GM23338 (cell line): Measurements from ENCODE around the gene TMEM269. TPM values are rescaled to one million over a fixed set of nuclear protein-coding genes. Genes with fewer than 3 reads are reported as not detected.

Source experiments
- ATAC-seq: fragments of 200-7000 bp; cut with Tn5 transposase; 3 replicates; pipeline ENCODE4 v1.9.1; 2020
- DNase-seq: peaks from one replicate; pipeline ENCODE4 v3.0.0-alpha.2; 2015; ENCODE audit warnings: low spot score
- H2AFZ ChIP-seq: fragments of 200-600 bp; sonication (generic); 2 replicates; pipeline ENCODE4 v1.8.0; 2016; ENCODE audit warnings: antibody characterized with exemption, mild to moderate bottlenecking, moderate library complexity
- H3F3A ChIP-seq: fragments of 200-600 bp; sonication (generic); replicated peaks from 2 replicates; pipeline ENCODE4 v1.8.0; 2017; ENCODE audit warnings: antibody characterized with exemption, mixed run types, low read depth
- H3K27ac ChIP-seq: fragments of 200-600 bp; sonication (generic); 2 replicates; pipeline ENCODE4 v1.6.1; 2016; ENCODE audit warnings: low read depth
- H3K27me3 ChIP-seq: fragments of 200-600 bp; sonication (generic); 2 replicates; pipeline ENCODE4 v1.8.0; 2016; ENCODE audit warnings: mild to moderate bottlenecking, mixed run types, moderate library complexity; ENCODE audit not compliant: insufficient read depth
- H3K36me3 ChIP-seq: fragments of 200-600 bp; sonication (generic); 2 replicates; pipeline ENCODE4 v1.8.0; 2016; ENCODE audit warnings: mild to moderate bottlenecking; ENCODE audit not compliant: insufficient read depth
- H3K4me1 ChIP-seq: fragments of 200-600 bp; sonication (generic); 2 replicates; pipeline ENCODE4 v1.8.0; 2016; ENCODE audit warnings: mild to moderate bottlenecking, moderate library complexity; ENCODE audit not compliant: insufficient read depth
- H3K4me2 ChIP-seq: fragments of 200-600 bp; sonication (generic); 2 replicates; pipeline ENCODE4 v1.7.1; 2017; ENCODE audit warnings: mixed run types
- H3K4me3 ChIP-seq: fragments of 200-600 bp; sonication (generic); 2 replicates; pipeline ENCODE4 v1.6.1; 2016; ENCODE audit warnings: mixed run types
- H3K79me2 ChIP-seq: fragments of 200-600 bp; sonication (generic); replicated peaks from 2 replicates; pipeline ENCODE4 v1.8.0; 2017; ENCODE audit warnings: mild to moderate bottlenecking; ENCODE audit not compliant: insufficient read depth
- H3K9me2 ChIP-seq: fragments of 200-600 bp; sonication (generic); 2 replicates; pipeline ENCODE4 v1.8.0; 2017; ENCODE audit not compliant: insufficient read depth
- H4K20me1 ChIP-seq: fragments of 200-600 bp; sonication (generic); replicated peaks from 2 replicates; pipeline ENCODE4 v1.8.0; 2017; ENCODE audit warnings: mild to moderate bottlenecking; ENCODE audit not compliant: insufficient read depth
- H3K27ac Mint-ChIP-seq: 2 replicates; pipeline ENCODE4 v1.8.0; 2020; ENCODE audit warnings: inconsistent platforms, mild to moderate bottlenecking, moderate library complexity, mixed read lengths
- H3K27me3 Mint-ChIP-seq: 3 replicates; pipeline ENCODE4 v1.8.0; 2022; ENCODE audit warnings: low read depth, mild to moderate bottlenecking, moderate library complexity, mixed read lengths, inconsistent platforms; ENCODE audit not compliant: insufficient read depth, poor library complexity
- H3K36me3 Mint-ChIP-seq: 3 replicates; pipeline ENCODE4 v1.8.0; 2021; ENCODE audit warnings: low read depth, mild to moderate bottlenecking, inconsistent platforms, moderate library complexity, mixed read lengths
- H3K4me1 Mint-ChIP-seq: 3 replicates; pipeline ENCODE4 v1.8.0; 2020; ENCODE audit warnings: mild to moderate bottlenecking, inconsistent platforms, mixed read lengths
- H3K4me3 Mint-ChIP-seq: 3 replicates; pipeline ENCODE4 v1.8.0; 2021; ENCODE audit warnings: moderate library complexity, mild to moderate bottlenecking, inconsistent platforms, mixed read lengths
- H3K9me3 Mint-ChIP-seq: 3 replicates; pipeline ENCODE4 v1.8.0; 2020; ENCODE audit warnings: moderate library complexity, mild to moderate bottlenecking, inconsistent platforms, mixed read lengths
- CREB1 ChIP-seq: fragments of 250-450 bp; sonication (Bioruptor Pico); IDR thresholded peaks from 2 replicates; pipeline ENCODE4 v1.5.0; 2020; ENCODE audit warnings: low read depth, mild to moderate bottlenecking, moderate library complexity
- ETS1 ChIP-seq: IDR thresholded peaks from 2 replicates; pipeline ENCODE4 v1.6.1; 2016; ENCODE audit warnings: antibody characterized with exemption
- EZH2phosphoT487 ChIP-seq: fragments of 200-600 bp; sonication (generic); IDR thresholded peaks from one replicate; pipeline ENCODE4 v1.8.1; 2018; ENCODE audit warnings: antibody characterized with exemption; ENCODE audit not compliant: unreplicated experiment
- JUNB ChIP-seq: IDR thresholded peaks from one replicate; pipeline ENCODE4 v1.6.1; 2016; ENCODE audit warnings: antibody characterized with exemption; ENCODE audit not compliant: unreplicated experiment
- NANOG ChIP-seq: IDR thresholded peaks from 2 replicates; pipeline ENCODE4 v1.6.1; 2016; ENCODE audit warnings: antibody characterized with exemption, borderline replicate concordance
- POLR2AphosphoS5 ChIP-seq: IDR thresholded peaks from 2 replicates; pipeline ENCODE4 v1.6.1; 2016; ENCODE audit warnings: antibody characterized with exemption, low read depth
- STAT1 ChIP-seq: IDR thresholded peaks from one replicate; pipeline ENCODE4 v1.6.1; 2016; ENCODE audit warnings: antibody characterized with exemption; ENCODE audit not compliant: unreplicated experiment
- ZNF114 ChIP-seq: fragments of 250-450 bp; sonication (Bioruptor Pico); IDR thresholded peaks from 2 replicates; pipeline ENCODE4 v1.5.0; 2020; ENCODE audit warnings: mild to moderate bottlenecking, moderate library complexity
- ZNF331 ChIP-seq: fragments of 250-450 bp; sonication (Bioruptor Pico); IDR thresholded peaks from 2 replicates; pipeline ENCODE4 v1.5.0; 2020; ENCODE audit warnings: low read depth, mild to moderate bottlenecking, moderate library complexity
- ZNF462 ChIP-seq: fragments of 250-450 bp; sonication (Bioruptor Pico); IDR thresholded peaks from 2 replicates; pipeline ENCODE4 v1.5.0; 2020; ENCODE audit warnings: mild to moderate bottlenecking, moderate library complexity
- polyA plus RNA-seq: library from polyadenylated mRNA; unstranded; fragments of >200 nt; fragmentation: Nextera tagmentation; extraction: Ambion mirVana; gene quantifications from 2 replicates; pipeline ENCODE4 v1.2.1, GENCODE V29; 2016
- total RNA-seq: library from RNA; depleted of rRNA; stranded (reverse); fragments of >200 nt; shearing (Covaris generic); gene quantifications from 2 replicates; pipeline ENCODE4 v1.2.3, GENCODE V29; 2014

Gene TMEM269
- total and polyA plus RNA-seq, 2 experiments from 2014 or later, result 0.31 to 0.45 TPM

GRCh38 chr1:42744148-42744413 lies 40.7 kb upstream of the TMEM269 start:
- peaks cover 40% of the 10 kb centered on the region for H3K4me1 Mint-ChIP-seq
- Histone ChIP-seq H3K79me2 (no peaks in the 10 kb centered on the region), H3K27ac (no peak overlapping the region), H3K4me3 (no peak overlapping the region), H4K20me1 (no peaks in the 10 kb centered on the region), H3F3A (0 out of 2 replicates have a peak, but pooled peaks cover 3% of the 10 kb centered on the region), H3K4me1 (peaks cover 22% of the 10 kb centered on the region), H3K27me3 (no peaks in the 10 kb centered on the region), H2AFZ (no peak overlapping the region), H3K9me2 (no peaks in the 10 kb centered on the region), H3K4me2 (no peak overlapping the region), H3K36me3 (no peaks in the 10 kb centered on the region)
- no peak overlapping the region for H3K4me3 Mint-ChIP-seq
- H3K27ac Mint-ChIP-seq, result no peak overlapping the region
- peaks cover 20% of the 10 kb centered on the region for H3K27me3 Mint-ChIP-seq
- TF ChIP-seq CREB1 (no peak), ZNF331 (no peak), NANOG (no peak), ZNF462 (no peak), EZH2phosphoT487 (no peak), ZNF114 (CRISPR knock-in tag) (no peak), JUNB (no peak), POLR2AphosphoS5 (no peak), ETS1 (no peak), STAT1 (no peak)
- H3K9me3 Mint-ChIP-seq, result no peaks in the 10 kb centered on the region; the same call in 1 of the 3 replicates
- no peak for ATAC-seq
- peaks cover 20% of the 10 kb centered on the region for H3K36me3 Mint-ChIP-seq
- DNase-seq, result no peak
